Measurements from ENCODE around the gene PLEK. TPM values are rescaled to one million over a fixed set of nuclear protein-coding genes. Genes with fewer than 3 reads are reported as not detected.

PLEK gene
- total and polyA plus RNA-seq, 9 of the 15 experiments (the other 6 are each of a cell fraction or from before 2014, with no cell fraction given) = 0.14 to 1.2 (median 0.36) TPM

- TF ChIP-seq CHD7 (IDR thresholded peaks at IDR 0.05; ENCODE audit: low read depth, low read length) (no peak), KAT7 (CRISPR knock-in tag; IDR thresholded peaks at IDR 0.05; ENCODE audit: borderline replicate concordance) (no peak), POLR2H (tag; IDR thresholded peaks at IDR 0.05; ENCODE audit: low read depth) (no peak), HMG20B (CRISPR knock-in tag; IDR thresholded peaks at IDR 0.05) (no peak), ZNF263 (CRISPR knock-in tag; IDR thresholded peaks at IDR 0.05; ENCODE audit: borderline replicate concordance) (no peak), ZNF764 (CRISPR knock-in tag; IDR thresholded peaks at IDR 0.05; ENCODE audit: low read depth) (no peak), POLR2AphosphoS2 (IDR thresholded peaks at IDR 0.05; ENCODE audit: low read length) (no peak), ZNF76 (CRISPR knock-in tag; IDR thresholded peaks at IDR 0.05; ENCODE audit: borderline replicate concordance) (peak; percentile 8; the same call in 1 of the 2 replicates), HINFP (tag; conservative IDR thresholded peaks at IDR 0.05; ENCODE audit: low read depth) (no peak), GTF2B (IDR thresholded peaks at IDR 0.05; ENCODE audit: extremely low read depth, insufficient read length) (no peak), ZNF740 (CRISPR knock-in tag; IDR thresholded peaks at IDR 0.05) (no peak), ZNF740 (tag; IDR thresholded peaks at IDR 0.05) (peak in 1 of 2 experiments; percentile 35; a peak in 1 of 4 replicates)
Observed at GRCh38 chr2:68418855-68419254, 53.8 kb downstream of the PLEK start (continued).
